Stimulated activated naive CD8-positive, alpha-beta T cell treated with anti-CD3 and anti-CD28 coated beads, Interleukin-15, Interleukin-2, amounts not matched to agents 100 ng/mL and 50 ng/mL, for 24 hours (primary cell): ENCODE data around the gene PDGFRB.
"Not testable (repeated sequence)": the region's sequence is repeated elsewhere in the genome, so short reads cannot be mapped to it uniquely, and the experiment has no call there.

Source experiments
- H3K27ac Mint-ChIP-seq: one replicate; pipeline ENCODE4 v1.8.0; 2021; ENCODE audit warnings: mild to moderate bottlenecking, mixed read lengths
- H3K27me3 Mint-ChIP-seq: one replicate; pipeline ENCODE4 v1.8.0; 2021; ENCODE audit warnings: mixed read lengths
- H3K36me3 Mint-ChIP-seq: one replicate; pipeline ENCODE4 v1.8.0; 2021; ENCODE audit warnings: low read depth, mixed read lengths
- H3K4me1 Mint-ChIP-seq: one replicate; pipeline ENCODE4 v1.8.0; 2021; ENCODE audit warnings: low read depth, mixed read lengths
- H3K4me3 Mint-ChIP-seq: one replicate; pipeline ENCODE4 v1.8.0; 2021; ENCODE audit warnings: mild to moderate bottlenecking, mixed read lengths
- H3K9me3 Mint-ChIP-seq: one replicate; pipeline ENCODE4 v1.8.0; 2021; ENCODE audit warnings: mixed read lengths

Gene PDGFRB

GRCh38 chr5:150103678-150104549 lies 51.7 kb downstream of the PDGFRB start:
- H3K9me3 Mint-ChIP-seq, result no peaks in the 10 kb centered on the region
- H3K4me1 Mint-ChIP-seq, result no peaks in the 10 kb centered on the region
- H3K36me3 Mint-ChIP-seq, result no peaks in the 10 kb centered on the region
- peaks cover 12% of the 10 kb centered on the region for H3K27me3 Mint-ChIP-seq
- no peak overlapping the region for H3K4me3 Mint-ChIP-seq
- no peak overlapping the region for H3K27ac Mint-ChIP-seq

- H3K36me3 Mint-ChIP-seq, result no peaks in the 10 kb centered on the region
- no peak overlapping the region for H3K4me3 Mint-ChIP-seq
- peaks cover 15% of the 10 kb centered on the region for H3K27me3 Mint-ChIP-seq
- no peak overlapping the region for H3K27ac Mint-ChIP-seq
- H3K4me1 Mint-ChIP-seq, result no peaks in the 10 kb centered on the region
- no peaks in the 10 kb centered on the region for H3K9me3 Mint-ChIP-seq
These were observed 54.6 kb downstream of the PDGFRB start for GRCh38 chr5:150101023-150101422.

GRCh38 chr5:150097152-150097551 lies 58.5 kb downstream of the PDGFRB start:
- Mint-ChIP-seq H3K27me3 (peaks cover 33% of the 10 kb centered on the region), H3K27ac (no peak overlapping the region), H3K9me3 (no peaks in the 10 kb centered on the region), H3K4me3 (no peak overlapping the region), H3K4me1 (peaks cover 5% of the 10 kb centered on the region), H3K36me3 (no peaks in the 10 kb centered on the region)

- Mint-ChIP-seq H3K36me3 (no peaks in the 10 kb centered on the region), H3K27me3 (peaks cover 38% of the 10 kb centered on the region), H3K4me1 (peaks cover 10% of the 10 kb centered on the region), H3K9me3 (no peaks in the 10 kb centered on the region), H3K27ac (peak overlapping the region; percentile 17), H3K4me3 (no peak overlapping the region)
These were observed 63.4 kb downstream of the PDGFRB start for GRCh38 chr5:150092159-150092787.

GRCh38 chr5:150085950-150086715 lies 69.5 kb downstream of the PDGFRB start, which contains the start of gene CSF1R:
TSS of gene CSF1R (minus strand) at chr5:150086554. CDS start at chr5:150086427, 127 bp downstream.
- H3K36me3 Mint-ChIP-seq, result no peaks in the 10 kb centered on the region
- no peak within 1 kb of the TSS for H3K4me3 Mint-ChIP-seq
- peaks cover 23% of the 10 kb centered on the region for H3K4me1 Mint-ChIP-seq

GRCh38 chr5:150085191-150085912 lies 70.3 kb downstream of the PDGFRB start:
- no peaks in the 10 kb centered on the region for H3K9me3 Mint-ChIP-seq
- H3K27ac Mint-ChIP-seq, result no peak overlapping the region
- H3K4me1 Mint-ChIP-seq, result peaks cover 24% of the 10 kb centered on the region
- H3K36me3 Mint-ChIP-seq, result no peaks in the 10 kb centered on the region
- no peak overlapping the region for H3K4me3 Mint-ChIP-seq
- peaks cover 26% of the 10 kb centered on the region for H3K27me3 Mint-ChIP-seq

More at GRCh38 chr5:150085950-150086715, 69.5 kb downstream of the PDGFRB start, which contains the start of gene CSF1R:
- Mint-ChIP-seq H3K9me3 (no peaks in the 10 kb centered on the region), H3K27ac (no peak within 1 kb of the TSS), H3K27me3 (peaks cover 32% of the 10 kb centered on the region)

GRCh38 chr5:150084754-150085153 lies 70.9 kb downstream of the PDGFRB start:
- peaks cover 26% of the 10 kb centered on the region for H3K27me3 Mint-ChIP-seq

GRCh38 chr5:150082889-150083288 lies 72.8 kb downstream of the PDGFRB start:
- Mint-ChIP-seq H3K27me3 (peaks cover 21% of the 10 kb centered on the region), H3K27ac (no peak overlapping the region)

More at GRCh38 chr5:150084754-150085153, 70.9 kb downstream of the PDGFRB start:
- H3K27ac Mint-ChIP-seq, H3K36me3 Mint-ChIP-seq, H3K9me3 Mint-ChIP-seq, H3K4me3 Mint-ChIP-seq: not testable (repeated sequence)
- peaks cover 24% of the 10 kb centered on the region for H3K4me1 Mint-ChIP-seq

GRCh38 chr5:150082374-150082773 lies 73.3 kb downstream of the PDGFRB start:
- H3K36me3 Mint-ChIP-seq, result no peaks in the 10 kb centered on the region
- H3K27ac Mint-ChIP-seq, result no peak overlapping the region
- peaks cover 21% of the 10 kb centered on the region for H3K27me3 Mint-ChIP-seq
- no peak overlapping the region for H3K4me3 Mint-ChIP-seq
- H3K4me1 Mint-ChIP-seq, result peaks cover 19% of the 10 kb centered on the region
- H3K9me3 Mint-ChIP-seq, result no peaks in the 10 kb centered on the region

More at GRCh38 chr5:150082889-150083288, 72.8 kb downstream of the PDGFRB start:
- Mint-ChIP-seq H3K9me3 (no peaks in the 10 kb centered on the region), H3K4me1 (peaks cover 19% of the 10 kb centered on the region), H3K36me3 (no peaks in the 10 kb centered on the region), H3K4me3 (no peak overlapping the region)

GRCh38 chr5:150081541-150082283 lies 73.9 kb downstream of the PDGFRB start:
- no peak overlapping the region for H3K27ac Mint-ChIP-seq
- peaks cover 19% of the 10 kb centered on the region for H3K4me1 Mint-ChIP-seq
- H3K4me3 Mint-ChIP-seq, result no peak overlapping the region
- peaks cover 15% of the 10 kb centered on the region for H3K27me3 Mint-ChIP-seq
- no peaks in the 10 kb centered on the region for H3K36me3 Mint-ChIP-seq
- H3K9me3 Mint-ChIP-seq, result no peaks in the 10 kb centered on the region

- peaks cover 15% of the 10 kb centered on the region for H3K27me3 Mint-ChIP-seq
- no peak overlapping the region for H3K27ac Mint-ChIP-seq
- H3K36me3 Mint-ChIP-seq, result no peaks in the 10 kb centered on the region
- no peaks in the 10 kb centered on the region for H3K9me3 Mint-ChIP-seq
- H3K4me3 Mint-ChIP-seq, result no peak overlapping the region
- peaks cover 19% of the 10 kb centered on the region for H3K4me1 Mint-ChIP-seq
These were observed 74.8 kb downstream of the PDGFRB start for GRCh38 chr5:150080696-150081435.

GRCh38 chr5:150079909-150080461 lies 75.7 kb downstream of the PDGFRB start:
- H3K9me3 Mint-ChIP-seq, result no peaks in the 10 kb centered on the region
- peaks cover 19% of the 10 kb centered on the region for H3K4me1 Mint-ChIP-seq
- H3K36me3 Mint-ChIP-seq, result no peaks in the 10 kb centered on the region
- no peak overlapping the region for H3K4me3 Mint-ChIP-seq
- peaks cover 15% of the 10 kb centered on the region for H3K27me3 Mint-ChIP-seq
- no peak overlapping the region for H3K27ac Mint-ChIP-seq
